Activated CD4-positive, alpha-beta memory T cell treated with anti-CD3 and anti-CD28 coated beads for 36 hours (primary cell): Measurements from ENCODE around the gene EREG. TPM values are rescaled to one million over a fixed set of nuclear protein-coding genes. Genes with fewer than 3 reads are reported as not detected.

Source experiments
- total RNA-seq, 2 experiments: library from RNA; stranded (reverse); gene quantifications; one replicate each; pipeline ENCODE4 v1.2.3, GENCODE V29; 2021

Gene EREG
- total RNA-seq, 2 experiments from 2014 or later, result not detected

Other genes with a start within 250 kb of the EREG start
- gene MTHFD2L, start 207.0 kb upstream of the EREG start, total RNA-seq, result 1 to 10 TPM; 5.4 to 6.5 TPM
- gene EPGN, start 56.7 kb upstream of the EREG start, total RNA-seq, result not detected
- under 1 TPM; 0.36 to 0.74 TPM for gene AREG, start 80.0 kb downstream of the EREG start, total RNA-seq